KG1 (cell line): ENCODE data around the gene RNF151.
A peak's percentile ranks its signal among the peaks of the same experiment; 100 is the strongest.
"Not testable (repeated sequence)": the region's sequence is repeated elsewhere in the genome, so short reads cannot be mapped to it uniquely, and the experiment has no call there.

Experiments
- DNase-seq: peaks from one replicate; lab custom pipeline; 2025; lab: John Stamatoyannopoulos, UW

The RNF151 gene

DNA sequence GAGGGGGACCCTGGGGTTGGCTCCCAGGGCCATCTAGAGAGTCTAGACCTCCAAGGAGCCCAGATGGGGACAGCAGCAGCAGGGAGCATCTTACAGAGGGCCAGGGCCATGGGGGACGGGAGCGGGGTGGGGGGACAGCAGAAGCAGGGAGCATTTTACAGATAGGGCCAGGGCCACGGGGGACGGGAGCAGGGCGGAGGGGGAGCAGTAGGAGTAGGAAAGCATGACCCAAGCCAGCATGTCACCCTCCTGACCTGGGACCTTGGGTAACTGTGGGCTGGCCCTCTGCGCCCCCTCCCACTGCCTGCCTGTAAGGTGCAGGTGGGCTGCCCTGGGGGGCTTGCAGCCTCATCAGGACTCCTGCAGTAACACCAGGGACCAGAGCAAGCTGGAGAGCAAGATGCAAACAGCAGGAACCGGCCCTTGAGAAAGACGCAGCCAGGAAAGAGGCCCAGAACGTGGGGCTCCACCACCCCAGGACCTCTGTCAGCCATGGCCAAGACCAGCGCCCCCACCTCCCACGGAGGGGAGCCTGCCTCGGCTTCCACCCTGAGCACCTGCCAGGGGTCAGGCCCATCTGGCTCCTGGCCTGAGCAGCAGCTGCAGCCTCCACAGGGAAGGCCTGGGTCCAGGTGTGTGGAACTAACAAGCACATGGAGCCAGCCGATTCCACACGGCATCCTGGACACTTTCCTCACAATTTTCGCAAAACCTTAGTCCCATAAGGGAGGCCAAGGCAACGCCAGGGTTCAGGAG, 40.6 kb downstream of the RNF151 start:
- DNase-seq, result no peak

DNA sequence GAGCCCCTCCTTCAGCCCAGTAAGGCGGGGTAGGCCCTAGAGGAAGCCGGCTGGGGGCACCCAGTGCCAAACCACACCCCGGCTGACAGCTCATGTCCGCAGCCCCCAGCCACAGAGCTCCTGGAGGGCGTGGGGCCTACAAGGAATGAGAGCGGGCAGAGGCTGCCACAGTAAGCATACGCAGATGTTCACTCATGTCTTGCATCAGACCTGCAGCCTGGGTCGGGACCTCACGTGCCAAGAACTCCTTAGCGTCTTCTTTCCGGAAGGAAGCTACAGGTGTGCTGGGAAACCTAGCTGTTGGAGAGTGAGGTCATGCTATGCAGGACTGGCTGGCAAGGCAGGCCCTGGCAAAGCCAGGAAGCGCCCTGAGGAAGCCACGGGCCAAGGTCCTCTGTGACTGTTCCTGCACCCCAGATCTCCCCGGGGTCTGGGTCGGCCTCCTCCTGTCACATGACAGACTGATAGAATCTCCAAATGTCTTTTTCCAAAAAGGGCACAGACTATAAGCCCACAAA, 41.4 kb downstream of the RNF151 start:
- no peak for DNase-seq

DNA sequence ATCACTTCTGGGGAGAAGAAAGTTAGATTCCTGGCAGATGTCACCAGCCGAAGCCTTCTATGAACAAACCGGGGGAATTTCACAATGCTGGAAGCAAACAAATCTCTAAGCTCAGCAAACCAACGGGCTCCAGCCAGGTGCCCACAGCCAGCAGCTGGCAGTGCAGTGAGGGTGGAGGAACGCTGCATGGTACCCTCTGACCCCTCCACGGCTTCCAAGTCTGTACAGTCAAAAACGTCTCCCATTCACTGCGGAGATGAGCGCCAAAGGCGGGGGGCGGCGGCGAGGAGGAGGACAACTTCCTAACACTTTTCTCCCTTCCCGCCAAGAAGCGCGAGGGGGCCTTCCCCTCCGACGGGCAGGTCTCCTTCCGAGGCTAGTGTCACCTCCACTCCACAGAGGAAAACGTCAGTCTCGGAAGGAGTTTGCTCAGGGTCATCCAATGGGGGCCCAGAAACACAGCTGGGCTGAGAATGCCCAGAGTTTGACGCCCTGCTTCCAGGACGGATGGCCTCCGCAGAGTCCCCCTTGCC, 42.0 kb downstream of the RNF151 start:
- DNase-seq, result peak; percentile 38

DNA sequence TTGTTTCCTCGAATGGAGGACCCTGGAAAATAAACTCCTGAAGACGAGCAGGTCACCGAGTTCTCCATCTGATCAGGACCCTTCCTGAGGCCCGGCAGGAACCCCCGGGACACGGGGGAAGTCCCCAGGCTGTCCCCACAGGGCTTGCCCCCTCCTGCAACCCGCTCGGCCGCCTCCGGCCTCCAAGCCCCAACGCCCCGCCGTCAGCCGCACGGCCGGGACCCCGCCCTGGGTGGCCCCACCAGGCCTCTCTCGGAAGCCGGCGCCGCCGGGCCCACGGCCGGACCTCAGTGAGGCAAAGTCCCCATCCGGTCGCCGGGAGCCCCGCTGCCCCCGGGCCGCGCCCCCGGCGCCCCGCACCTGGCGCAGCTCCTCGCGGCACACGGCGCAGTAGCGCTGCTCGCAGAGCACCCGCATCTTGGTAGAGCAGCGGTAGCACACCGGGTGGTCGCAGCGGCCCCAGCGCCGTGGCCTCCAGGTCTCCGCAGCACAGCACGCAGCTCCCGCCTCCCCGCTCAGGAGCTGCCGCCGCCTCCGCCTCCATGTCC, 42.6 kb downstream of the RNF151 start:
- no peak for DNase-seq

DNA sequence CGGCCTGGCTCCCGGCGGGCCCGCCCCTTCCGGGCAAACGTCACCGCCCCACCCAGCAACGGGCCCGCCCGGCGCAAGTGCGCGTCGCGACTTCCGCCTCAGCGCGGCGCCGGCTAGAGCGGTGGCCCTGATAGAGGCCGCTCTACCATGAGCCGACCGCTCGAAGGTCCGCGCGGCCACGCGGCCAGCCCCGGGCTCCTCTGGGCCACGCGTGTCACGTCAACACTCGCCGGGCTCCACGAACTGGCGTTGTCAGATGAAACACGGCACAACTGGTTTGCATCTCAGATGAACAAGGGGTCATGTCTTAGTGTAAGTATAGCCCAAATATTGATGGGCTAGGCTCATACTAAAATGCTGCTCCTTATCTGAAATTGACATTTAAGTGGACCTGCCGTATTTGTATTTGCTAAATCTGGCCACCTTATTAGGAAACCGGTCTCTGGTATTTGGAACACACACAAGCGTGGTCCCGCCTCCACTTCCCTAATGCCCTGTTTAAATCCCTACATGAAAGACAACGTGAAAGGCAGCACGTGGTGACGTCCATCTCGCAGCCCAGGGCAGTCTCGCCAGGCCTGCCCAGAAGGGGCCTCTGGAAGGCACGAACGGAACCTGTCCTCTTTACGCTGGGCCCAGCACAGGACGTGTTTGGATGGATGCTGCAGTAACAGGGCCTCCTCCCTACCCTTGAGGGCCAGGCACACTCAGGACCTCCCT, 43.3 kb downstream of the RNF151 start, which contains the start of gene ZNF598:
TSS of gene ZNF598 (minus strand) at position 31 of the 720 bp plus-strand sequence.
- peak; percentile 65 for DNase-seq

DNA sequence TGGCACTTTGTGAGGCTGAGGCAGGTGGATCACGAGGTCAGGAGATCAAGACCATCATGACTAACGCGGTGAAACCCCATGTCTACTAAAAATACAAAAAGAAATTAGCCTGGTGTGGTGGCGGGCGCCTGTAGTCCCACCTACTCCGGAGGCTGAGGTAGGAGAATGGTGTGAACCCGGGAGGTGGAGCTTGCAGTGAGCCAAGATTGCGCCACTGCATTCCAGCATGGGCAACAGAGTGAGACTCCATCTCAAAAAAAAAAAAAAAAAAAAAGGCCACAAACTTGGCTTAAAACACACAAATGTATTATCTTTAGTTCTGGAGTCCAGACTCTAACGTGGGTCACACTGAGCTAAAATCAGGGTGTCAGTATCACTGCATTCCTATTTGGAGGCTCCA, 45.1 kb downstream of the RNF151 start:
- DNase-seq, result not testable (repeated sequence)

DNA sequence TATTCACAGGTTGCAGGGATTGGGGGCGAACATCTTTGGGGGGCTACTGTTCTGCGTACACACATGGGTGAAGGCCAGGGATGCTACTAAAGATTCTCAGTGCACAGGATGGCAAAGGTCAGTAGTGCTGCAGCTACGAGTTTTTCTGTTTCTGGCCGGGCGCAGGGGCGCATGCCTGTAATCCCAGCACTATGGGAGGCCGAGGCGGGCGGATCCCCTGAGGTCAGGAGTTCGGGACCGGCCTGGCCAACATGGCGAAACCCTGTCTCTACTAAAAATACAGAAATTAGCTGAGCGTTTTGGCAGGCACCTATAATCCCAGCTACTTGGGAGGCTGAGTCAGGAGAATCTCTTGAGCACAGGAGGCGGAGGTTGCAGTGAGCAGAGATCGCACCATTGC, 46.9 kb downstream of the RNF151 start:
- DNase-seq, result no peak

DNA sequence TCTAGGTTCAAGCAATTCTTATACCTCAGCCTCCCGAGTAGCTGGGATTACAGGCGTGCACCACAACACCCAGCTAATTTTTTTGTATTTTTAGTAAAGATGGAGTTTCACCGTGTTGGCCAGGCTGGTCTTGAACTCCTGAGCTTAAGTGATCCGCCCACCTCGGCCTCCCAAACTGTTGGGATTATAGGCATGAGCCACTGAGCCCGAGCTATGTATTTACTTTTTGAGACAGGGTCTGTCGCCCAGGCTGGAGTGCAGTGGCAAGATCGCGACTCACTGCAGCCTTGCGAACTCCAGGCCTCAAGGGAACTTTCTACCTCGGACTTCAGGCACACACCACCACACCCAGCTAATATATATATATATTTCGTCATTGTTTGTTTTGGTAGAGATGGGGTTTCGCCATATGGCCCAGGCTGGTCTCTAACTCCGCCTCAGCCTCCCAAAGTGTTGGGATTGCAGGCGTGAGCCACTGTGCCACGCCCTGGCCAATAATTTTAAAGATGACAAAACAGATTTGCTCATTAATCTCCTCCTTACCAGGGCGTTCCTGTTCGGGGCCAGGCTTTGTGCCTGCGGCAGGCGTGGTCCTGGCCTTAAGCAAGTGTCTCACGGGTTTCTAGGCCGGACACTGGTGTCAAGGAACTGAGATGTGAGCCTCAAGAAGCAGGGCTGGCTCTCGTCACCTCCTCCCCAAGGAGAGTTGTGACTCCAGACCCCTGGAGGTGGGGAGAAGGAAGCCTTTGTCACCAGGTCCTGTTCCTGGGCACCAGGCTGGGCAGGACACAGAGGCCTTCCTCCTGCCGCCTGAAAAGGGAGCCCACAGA, 48.7 kb downstream of the RNF151 start:
- no peak for DNase-seq

DNA sequence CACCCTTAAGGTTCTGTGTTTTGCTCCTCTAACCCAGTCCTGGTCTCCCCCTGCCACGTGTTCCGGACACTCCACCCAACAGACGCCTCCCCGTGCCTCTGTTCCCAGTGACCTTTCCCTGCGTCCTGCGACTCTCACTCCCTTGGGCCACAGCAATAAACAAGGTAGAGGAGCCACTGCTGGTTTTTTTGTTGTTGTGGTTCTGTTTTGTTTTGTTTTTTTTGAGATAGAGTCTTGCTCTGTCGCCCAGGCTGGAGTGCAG, 49.2 kb downstream of the RNF151 start:
- DNase-seq, result no peak

DNA sequence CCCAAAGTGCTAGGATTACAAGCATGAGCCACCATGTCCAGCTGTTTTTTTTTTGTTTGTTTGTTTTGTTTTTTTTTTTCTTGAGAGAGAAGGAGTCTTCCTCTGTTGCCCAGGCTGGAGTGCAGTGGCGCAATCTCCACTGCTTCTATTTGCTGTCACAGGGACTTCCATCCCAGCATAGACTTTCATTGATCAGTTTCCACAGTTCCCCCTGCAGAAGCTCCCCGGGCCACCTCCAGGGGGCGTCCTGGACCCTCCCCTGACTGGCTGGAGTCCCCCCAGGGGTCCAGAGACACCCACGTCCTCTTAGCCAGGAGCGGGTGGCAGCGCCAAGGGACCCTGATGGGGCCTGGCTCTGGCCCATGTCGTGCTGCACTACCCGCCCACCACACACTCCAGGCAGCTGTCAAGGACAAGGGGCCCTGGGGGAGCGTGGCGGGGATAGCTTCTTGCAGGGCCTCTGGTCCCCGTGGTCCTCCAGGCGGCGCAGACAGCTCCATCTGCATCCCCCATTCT, 49.8 kb downstream of the RNF151 start:
- DNase-seq, result no peak
